ENCODE results near the gene FIS1. TPM values are rescaled to one million over a fixed set of nuclear protein-coding genes. Genes with fewer than 3 reads are reported as not detected.
"Not testable (repeated sequence)": the region's sequence is repeated elsewhere in the genome, so short reads cannot be mapped to it uniquely, and the experiment has no call there.

FIS1 gene
- polyA plus RNA-seq, 6 donors from 2014 or later, result 221 to 266 (median 244) TPM

- Mint-ChIP-seq H3K27ac (no peak overlapping the region), H3K9me3 (no peaks in the 10 kb centered on the region), H3K4me1 (peaks cover 14 to 25% (median 23%) of the 10 kb centered on the region in 3 donors), H3K36me3 (peaks cover 0 to 8% of the 10 kb centered on the region in 2 donors), H3K27me3 (peaks cover 0 to 53% (median 33%) of the 10 kb centered on the region in 3 donors), H3K4me3 (peak overlapping the region in 2 of 8 donors; percentile 50 to 69)
- DNase-seq (no peak), ATAC-seq (ENCODE audit: low read depth in 2 of 2) (no peak)
Observed at GRCh38 chr7:101202603-101202918, 42.3 kb downstream of the FIS1 start.

GRCh38 chr7:101201695-101202602 is 42.9 kb downstream of the FIS1 start:
- Mint-ChIP-seq H3K4me1 (peaks cover 14 to 25% (median 23%) of the 10 kb centered on the region in 3 donors), H3K27me3 (peaks cover 0 to 55% (median 33%) of the 10 kb centered on the region in 3 donors), H3K9me3 (no peaks in the 10 kb centered on the region), H3K4me3 (peak overlapping the region in 5 of 8 donors; percentile 12 to 74 (median 48)), H3K27ac (peak overlapping the region in 1 of 6 donors; percentile 89), H3K36me3 (peaks cover 0 to 8% of the 10 kb centered on the region in 2 donors)
- DNase-seq, result no peak
- peak; percentile 91 to 92 for ATAC-seq (ENCODE audit: low read depth in 2 of 2)

- DNase-seq (no peak), ATAC-seq (ENCODE audit: low read depth in 2 of 2) (no peak)
- peaks cover 0 to 1% of the 10 kb centered on the region in 2 donors for H3K36me3 Mint-ChIP-seq
- H3K27me3 Mint-ChIP-seq, result peaks cover 0 to 56% (median 33%) of the 10 kb centered on the region in 3 donors
- H3K4me3 Mint-ChIP-seq, result peak within 1 kb of the TSS in 5 of 8 donors; percentile 22 to 74 (median 48)
- H3K9me3 Mint-ChIP-seq, result no peaks in the 10 kb centered on the region
- H3K27ac Mint-ChIP-seq, result peak within 1 kb of the TSS in 2 of 6 donors; percentile 79 to 89
- peaks cover 14 to 25% (median 23%) of the 10 kb centered on the region in 3 donors for H3K4me1 Mint-ChIP-seq
Observed at GRCh38 chr7:101200862-101201599, 43.9 kb downstream of the FIS1 start, which contains the start of gene MOGAT3. MOGAT3 (minus strand) TSS chr7:101201036; CDS start chr7:101200854, 182 bp downstream.

- Mint-ChIP-seq H3K4me3 (peak overlapping the region in 1 of 8 donors; percentile 54), H3K27me3 (peaks cover 0 to 60% (median 33%) of the 10 kb centered on the region in 3 donors), H3K36me3 (no peaks in the 10 kb centered on the region), H3K27ac (peak overlapping the region in 1 of 6 donors; percentile 79), H3K4me1 (peaks cover 14 to 25% (median 23%) of the 10 kb centered on the region in 3 donors), H3K9me3 (no peaks in the 10 kb centered on the region)
- ATAC-seq (ENCODE audit: low read depth in 2 of 2), result no peak
- no peak for DNase-seq
Observed at GRCh38 chr7:101200504-101200861, 44.4 kb downstream of the FIS1 start.

GRCh38 chr7:101199522-101199921 is 45.4 kb downstream of the FIS1 start:
- H3K27ac Mint-ChIP-seq; H3K4me3 Mint-ChIP-seq; H3K9me3 Mint-ChIP-seq; H3K36me3 Mint-ChIP-seq; DNase-seq; ATAC-seq (ENCODE audit: low read depth in 2 of 2): not testable (repeated sequence)
- peaks cover 0 to 64% (median 33%) of the 10 kb centered on the region in 3 donors for H3K27me3 Mint-ChIP-seq
- H3K4me1 Mint-ChIP-seq, result peaks cover 14 to 25% (median 23%) of the 10 kb centered on the region in 3 donors

GRCh38 chr7:101198476-101198875 is 46.4 kb downstream of the FIS1 start:
- H3K27me3 Mint-ChIP-seq, result peaks cover 0 to 56% (median 27%) of the 10 kb centered on the region in 3 donors
- no peak overlapping the region for H3K27ac Mint-ChIP-seq
- ATAC-seq (ENCODE audit: low read depth in 2 of 2) (no peak), DNase-seq (no peak)
- H3K4me1 Mint-ChIP-seq, result peaks cover 11 to 17% (median 15%) of the 10 kb centered on the region in 3 donors
- H3K9me3 Mint-ChIP-seq, result no peaks in the 10 kb centered on the region
- peak overlapping the region in 1 of 8 donors; percentile 44 for H3K4me3 Mint-ChIP-seq
- H3K36me3 Mint-ChIP-seq, result no peaks in the 10 kb centered on the region

- Mint-ChIP-seq H3K4me1 (peaks cover 9 to 17% (median 11%) of the 10 kb centered on the region in 3 donors), H3K9me3 (no peaks in the 10 kb centered on the region), H3K27ac (no peak overlapping the region), H3K27me3 (peaks cover 0 to 54% (median 23%) of the 10 kb centered on the region in 3 donors), H3K4me3 (no peak overlapping the region), H3K36me3 (no peaks in the 10 kb centered on the region)
- DNase-seq (no peak), ATAC-seq (ENCODE audit: low read depth in 2 of 2) (no peak)
Observed at GRCh38 chr7:101197991-101198390, 46.9 kb downstream of the FIS1 start.

- peaks cover 0 to 1% (median 0%) of the 10 kb centered on the region in 7 donors for H3K9me3 Mint-ChIP-seq
- no peak overlapping the region for H3K4me3 Mint-ChIP-seq
- H3K4me1 Mint-ChIP-seq, result peaks cover 4 to 8% (median 6%) of the 10 kb centered on the region in 3 donors
- no peak for ATAC-seq (ENCODE audit: low read depth in 2 of 2)
- H3K27ac Mint-ChIP-seq, result no peak overlapping the region
- peaks cover 4 to 36% (median 10%) of the 10 kb centered on the region in 3 donors for H3K27me3 Mint-ChIP-seq
- no peaks in the 10 kb centered on the region for H3K36me3 Mint-ChIP-seq
- no peak for DNase-seq
Observed at GRCh38 chr7:101195884-101196283, 49.0 kb downstream of the FIS1 start.

Other genes starting within 250 kb of the FIS1 start
- not detected for gene MUC17, start 225.0 kb downstream of the FIS1 start, polyA plus RNA-seq (ENCODE audit: low read depth in 6 of 6)
- 10 to 100 TPM in 1 of 6 donors, 1 to 10 TPM in 5; 1.0 to 17.7 (median 6.3) TPM for gene TRIM56, start 159.6 kb downstream of the FIS1 start, polyA plus RNA-seq (ENCODE audit: low read depth in 6 of 6)
- gene SERPINE1, start 118.0 kb downstream of the FIS1 start, polyA plus RNA-seq (ENCODE audit: low read depth in 6 of 6), result under 1 TPM in 1 of 6 donors, not detected in 5; 0.44 TPM
- gene AP1S1, start 90.6 kb downstream of the FIS1 start, polyA plus RNA-seq (ENCODE audit: low read depth in 6 of 6), result 10 to 100 TPM in 1 of 6 donors, 1 to 10 TPM in 5; 3.7 to 10.3 (median 4.9) TPM
- not detected for gene VGF, start 79.5 kb downstream of the FIS1 start, polyA plus RNA-seq (ENCODE audit: low read depth in 6 of 6)
- gene NAT16, start 64.8 kb downstream of the FIS1 start, polyA plus RNA-seq (ENCODE audit: low read depth in 6 of 6), result not detected
- gene MOGAT3, start 44.0 kb downstream of the FIS1 start, polyA plus RNA-seq (ENCODE audit: low read depth in 6 of 6), result not detected
- gene PLOD3, start 27.5 kb downstream of the FIS1 start, polyA plus RNA-seq (ENCODE audit: low read depth in 6 of 6), result 10 to 100 TPM; 10.2 to 16.5 (median 10.5) TPM
- 10 to 100 TPM; 43.9 to 67.5 (median 52.4) TPM for gene ZNHIT1, start 26.9 kb downstream of the FIS1 start, polyA plus RNA-seq (ENCODE audit: low read depth in 6 of 6)
- 1 to 10 TPM in 1 of 6 donors, under 1 TPM in 4, not detected in 1; 0.28 to 2.0 (median 0.80) TPM for gene CLDN15, start 7.3 kb downstream of the FIS1 start, polyA plus RNA-seq (ENCODE audit: low read depth in 6 of 6)
- 10 to 100 TPM; 12.0 to 21.5 (median 17.6) TPM for gene IFT22, start 76.7 kb upstream of the FIS1 start, polyA plus RNA-seq (ENCODE audit: low read depth in 6 of 6)
- gene COL26A1, start 117.8 kb upstream of the FIS1 start, polyA plus RNA-seq (ENCODE audit: low read depth in 6 of 6), result not detected

Data from naive B cell (primary cell).